HAP-1 (cell line): Measurements from ENCODE around the gene PACSIN1.
"Not testable (repeated sequence)": the region's sequence is repeated elsewhere in the genome, so short reads cannot be mapped to it uniquely, and the experiment has no call there.

Source experiments
- DNase-seq, 2 experiments: peaks; one replicate each; pipeline ENCODE4 v3.0.0-alpha.2; 2016 to 2020; ENCODE audit warnings: low spot score in 2 of 2
- H3K27me3 ChIP-seq: fragments of 250-450 bp; sonication (Bioruptor Pico); 2 replicates; pipeline ENCODE4 v1.5.1; 2020; ENCODE audit warnings: low read depth, mild to moderate bottlenecking, moderate library complexity
- H3K36me3 ChIP-seq: fragments of 250-450 bp; sonication (Bioruptor Pico); replicated peaks from 2 replicates; pipeline ENCODE4 v1.5.1; 2020; ENCODE audit warnings: mild to moderate bottlenecking
- H3K4me1 ChIP-seq: fragments of 250-450 bp; sonication (Bioruptor Pico); 2 replicates; pipeline ENCODE4 v1.5.1; 2020; ENCODE audit warnings: mild to moderate bottlenecking
- H3K4me3 ChIP-seq: fragments of 250-450 bp; sonication (Bioruptor Pico); 2 replicates; pipeline ENCODE4 v1.5.1; 2020; ENCODE audit warnings: mild to moderate bottlenecking, moderate library complexity
- H3K9me3 ChIP-seq: fragments of 250-450 bp; sonication (Bioruptor Pico); 2 replicates; pipeline ENCODE4 v1.5.1; 2020; ENCODE audit warnings: mild to moderate bottlenecking, moderate library complexity
- in situ Hi-C: fragments of 300-500 bp; cut with MboI; formaldehyde crosslinking; loops from 3 replicates; pipeline ENCODE4 v1.14.3; 2020; ENCODE audit warnings: low sequenced_read_pairs, inconsistent platforms, mixed read lengths

PACSIN1 gene

DNA sequence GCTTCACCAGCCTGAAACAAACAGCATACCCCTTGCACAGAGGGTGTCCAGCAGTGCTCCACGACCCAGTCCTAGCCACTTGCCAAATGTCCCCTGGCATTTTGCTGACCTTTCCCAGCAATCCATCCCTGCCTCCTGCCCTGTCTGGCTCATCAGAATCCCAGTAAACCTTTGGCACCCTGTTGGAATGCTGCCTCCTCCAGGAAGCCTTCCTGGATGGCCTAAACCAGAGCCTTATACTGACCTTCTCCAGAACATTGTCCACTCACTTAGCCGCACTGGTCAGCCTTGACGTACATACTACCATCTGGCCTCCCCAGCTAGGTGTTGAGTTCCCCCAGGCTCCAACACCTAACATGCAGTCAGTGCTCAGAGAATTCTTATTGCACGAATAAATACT lies 2.0 kb upstream of the PACSIN1 start:
- in situ Hi-C loops = no loop called here
- Histone ChIP-seq H3K4me3 (no peak overlapping the region), H3K27me3 (no peaks in the 10 kb centered on the region), H3K4me1 (peaks cover 5% of the 10 kb centered on the region), H3K36me3 (no peaks in the 10 kb centered on the region), H3K9me3 (no peaks in the 10 kb centered on the region)
- DNase-seq = no peak

GRCh38 chr6:34466242-34467185 lies 638 bp downstream of the PACSIN1 start:
- H3K36me3 ChIP-seq = no peaks in the 10 kb centered on the region
- in situ Hi-C loops = no loop called here
- peaks cover 5% of the 10 kb centered on the region for H3K4me1 ChIP-seq
- H3K27me3 ChIP-seq = no peaks in the 10 kb centered on the region
- H3K9me3 ChIP-seq = no peaks in the 10 kb centered on the region
- no peak overlapping the region for H3K4me3 ChIP-seq
- DNase-seq = no peak

- in situ Hi-C loops = no loop called here
- no peak overlapping the region for H3K4me3 ChIP-seq
- H3K4me1 ChIP-seq = no peaks in the 10 kb centered on the region
- no peaks in the 10 kb centered on the region for H3K36me3 ChIP-seq
- DNase-seq = no peak
- H3K9me3 ChIP-seq = no peaks in the 10 kb centered on the region
- no peaks in the 10 kb centered on the region for H3K27me3 ChIP-seq
Measured at GRCh38 chr6:34468378-34468892, 2.6 kb downstream of the PACSIN1 start.

DNA sequence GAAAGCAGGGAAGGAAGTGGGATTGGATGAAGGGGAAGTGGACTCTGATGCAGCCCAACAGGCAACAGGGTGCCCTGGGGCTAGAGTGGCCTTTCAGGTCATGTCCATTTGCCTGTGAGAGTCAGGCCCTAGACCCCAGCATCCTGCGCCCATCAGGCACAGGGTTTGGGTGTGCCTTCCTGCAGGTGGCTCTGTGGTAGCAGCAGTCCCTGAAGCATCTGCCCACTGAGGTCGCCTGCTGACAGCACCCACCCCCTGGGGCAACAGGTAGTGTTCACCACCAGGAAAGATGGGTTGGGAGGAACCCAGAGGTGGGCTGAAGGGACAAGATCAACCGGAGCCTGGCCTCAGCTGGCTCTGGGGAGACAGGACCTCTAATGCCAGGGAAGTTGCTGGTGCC lies 3.6 kb downstream of the PACSIN1 start:
- Histone ChIP-seq H3K9me3 (no peaks in the 10 kb centered on the region), H3K27me3 (no peaks in the 10 kb centered on the region), H3K4me3 (no peak overlapping the region), H3K36me3 (no peaks in the 10 kb centered on the region), H3K4me1 (no peaks in the 10 kb centered on the region)
- in situ Hi-C loops = no loop called here
- no peak for DNase-seq

DNA sequence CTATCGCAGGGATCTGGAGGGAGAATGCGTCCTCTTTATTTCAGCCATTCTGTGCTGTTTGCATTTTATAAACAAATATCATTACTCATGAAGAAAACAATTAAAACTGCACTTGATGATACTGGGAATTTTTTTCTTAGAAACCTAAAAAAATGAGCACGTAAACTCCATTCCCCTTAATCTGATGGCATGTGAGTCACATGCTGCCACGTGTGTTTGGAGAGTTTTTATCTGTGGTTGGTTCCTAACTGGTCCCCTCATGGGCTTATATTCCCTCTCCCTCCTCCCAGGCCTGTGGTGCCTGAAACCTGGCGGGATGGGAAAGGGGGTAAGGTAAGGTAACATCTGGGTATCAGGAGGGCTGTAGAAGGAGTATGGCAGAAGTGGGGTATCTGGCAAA lies 6.5 kb downstream of the PACSIN1 start:
- in situ Hi-C loops = no loop called here

GRCh38 chr6:34473967-34474366 lies 8.1 kb downstream of the PACSIN1 start:
- Histone ChIP-seq H3K27me3 (no peaks in the 10 kb centered on the region), H3K9me3 (no peaks in the 10 kb centered on the region), H3K4me3 (no peak overlapping the region), H3K4me1 (no peaks in the 10 kb centered on the region), H3K36me3 (no peaks in the 10 kb centered on the region)
- no peak for DNase-seq
- in situ Hi-C loops = no loop called here

More for the DNA sequence above, 6.5 kb downstream of the PACSIN1 start:
- Histone ChIP-seq H3K4me3 (no peak overlapping the region), H3K4me1 (no peaks in the 10 kb centered on the region), H3K36me3 (no peaks in the 10 kb centered on the region), H3K27me3 (no peaks in the 10 kb centered on the region), H3K9me3 (no peaks in the 10 kb centered on the region)
- DNase-seq = no peak

GRCh38 chr6:34474754-34475153 lies 8.9 kb downstream of the PACSIN1 start:
- Histone ChIP-seq H3K27me3 (no peaks in the 10 kb centered on the region), H3K4me3 (no peak overlapping the region), H3K36me3 (no peaks in the 10 kb centered on the region), H3K4me1 (no peaks in the 10 kb centered on the region), H3K9me3 (no peaks in the 10 kb centered on the region)
- DNase-seq = no peak
- in situ Hi-C loops = no loop called here

DNA sequence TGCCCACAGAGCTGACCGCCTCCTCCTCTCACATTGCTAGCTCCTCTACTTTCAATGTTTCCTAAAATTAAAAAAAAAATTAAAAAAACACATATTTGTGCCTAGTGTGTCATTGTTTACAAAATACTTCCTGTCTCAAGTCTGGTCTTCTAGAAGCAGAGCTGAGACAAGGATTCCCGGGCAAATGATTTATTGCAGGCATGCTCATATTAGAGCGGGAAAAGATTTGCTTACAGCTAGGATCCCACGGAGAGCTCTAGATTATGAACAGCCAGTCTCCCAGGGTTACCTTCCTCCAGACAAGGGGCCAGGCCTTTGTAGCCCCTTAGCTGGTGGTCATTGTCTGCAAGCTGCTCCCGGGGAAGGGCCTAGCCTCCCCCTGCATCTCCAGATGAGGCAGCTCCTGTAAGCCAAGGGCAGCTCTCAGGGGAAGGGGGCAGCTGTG lies 9.4 kb downstream of the PACSIN1 start:
- Histone ChIP-seq H3K36me3 (no peaks in the 10 kb centered on the region), H3K4me3 (no peak overlapping the region), H3K27me3 (no peaks in the 10 kb centered on the region), H3K4me1 (no peaks in the 10 kb centered on the region), H3K9me3 (no peaks in the 10 kb centered on the region)
- in situ Hi-C loops = no loop called here
- no peak for DNase-seq

DNA sequence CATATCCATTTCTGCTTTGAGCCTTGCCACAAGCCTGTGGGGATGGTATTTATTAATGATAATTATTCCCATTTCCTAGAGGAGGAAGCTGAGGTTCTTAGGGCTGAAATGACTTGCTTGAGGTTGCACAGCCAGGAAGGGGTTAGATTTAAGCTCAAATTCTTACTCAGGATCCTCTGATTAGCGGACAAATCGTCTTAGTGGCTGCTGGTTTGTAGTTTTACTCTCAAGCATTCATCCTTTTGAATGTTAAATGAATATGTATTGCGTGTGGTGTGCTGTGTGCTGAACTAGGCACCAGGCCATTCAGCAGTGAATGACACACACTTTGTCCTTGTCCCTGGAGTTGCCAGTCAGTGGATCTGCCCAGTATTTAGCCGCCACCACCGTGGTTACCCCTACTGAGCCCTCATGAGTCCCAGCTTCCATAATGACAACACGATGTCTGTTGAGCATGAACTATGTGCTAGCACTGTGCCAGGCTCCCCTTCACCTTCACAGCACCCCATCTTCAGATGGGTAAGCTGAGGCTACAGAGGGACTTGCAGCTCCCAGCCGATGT lies 10.0 kb downstream of the PACSIN1 start:
- in situ Hi-C loops = no loop called here
- DNase-seq = no peak
- Histone ChIP-seq H3K27me3 (no peaks in the 10 kb centered on the region), H3K4me1 (no peaks in the 10 kb centered on the region), H3K9me3 (no peaks in the 10 kb centered on the region), H3K36me3 (no peaks in the 10 kb centered on the region), H3K4me3 (no peak overlapping the region)

DNA sequence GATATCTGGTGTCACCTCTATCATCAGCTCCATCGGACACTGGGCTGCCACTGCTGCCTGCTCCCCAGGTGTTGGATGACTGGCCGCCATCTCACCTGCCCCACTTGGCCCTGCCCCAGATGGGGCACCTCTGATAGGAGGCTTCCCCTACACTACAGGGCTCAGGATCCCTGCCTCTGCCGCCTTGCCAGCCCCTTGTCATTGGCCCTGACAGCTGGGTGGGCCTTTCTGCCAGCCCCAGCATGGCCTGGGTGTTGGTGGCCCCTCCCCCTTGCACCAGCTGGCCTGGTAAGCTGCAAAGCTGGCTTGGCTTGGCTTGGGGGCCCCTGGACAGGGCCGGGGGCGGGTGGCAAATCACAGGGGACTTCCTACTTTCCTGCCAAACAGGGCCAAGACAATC lies 10.6 kb downstream of the PACSIN1 start:
- in situ Hi-C loops = no loop called here
- DNase-seq = no peak
- Histone ChIP-seq H3K4me1 (no peaks in the 10 kb centered on the region), H3K9me3 (no peaks in the 10 kb centered on the region), H3K4me3 (no peak overlapping the region), H3K27me3 (no peaks in the 10 kb centered on the region), H3K36me3 (no peaks in the 10 kb centered on the region)

DNA sequence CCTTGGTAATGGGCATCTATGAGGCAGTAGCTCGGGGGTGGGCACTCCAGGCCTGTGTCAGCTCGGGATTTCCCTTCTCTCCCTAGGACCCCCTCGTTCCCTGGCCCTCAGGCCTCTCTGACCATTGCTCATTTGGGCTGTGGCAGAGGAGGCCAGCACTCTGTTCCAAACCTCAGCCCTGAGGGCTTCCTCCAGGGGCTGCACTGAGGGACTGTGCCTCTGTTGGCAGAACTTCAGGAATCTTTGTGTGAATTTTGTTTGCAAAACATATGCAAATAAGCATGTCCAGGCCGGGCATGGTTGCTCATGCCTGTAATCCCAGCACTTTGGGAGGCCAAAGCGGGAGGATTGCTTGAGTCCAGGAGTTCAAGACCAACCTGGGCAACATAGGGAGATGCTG lies 11.0 kb downstream of the PACSIN1 start:
- Histone ChIP-seq H3K4me3 (no peak overlapping the region), H3K9me3 (no peaks in the 10 kb centered on the region), H3K4me1 (no peaks in the 10 kb centered on the region), H3K27me3 (no peaks in the 10 kb centered on the region), H3K36me3 (no peaks in the 10 kb centered on the region)
- no peak for DNase-seq
- in situ Hi-C loops = no loop called here

- in situ Hi-C loops = no loop called here
- H3K4me3 ChIP-seq = no peak overlapping the region
- no peaks in the 10 kb centered on the region for H3K36me3 ChIP-seq
- H3K9me3 ChIP-seq = no peaks in the 10 kb centered on the region
- no peak for DNase-seq
- no peaks in the 10 kb centered on the region for H3K27me3 ChIP-seq
- H3K4me1 ChIP-seq = no peaks in the 10 kb centered on the region
Measured at GRCh38 chr6:34478796-34479195, 12.9 kb downstream of the PACSIN1 start.

DNA sequence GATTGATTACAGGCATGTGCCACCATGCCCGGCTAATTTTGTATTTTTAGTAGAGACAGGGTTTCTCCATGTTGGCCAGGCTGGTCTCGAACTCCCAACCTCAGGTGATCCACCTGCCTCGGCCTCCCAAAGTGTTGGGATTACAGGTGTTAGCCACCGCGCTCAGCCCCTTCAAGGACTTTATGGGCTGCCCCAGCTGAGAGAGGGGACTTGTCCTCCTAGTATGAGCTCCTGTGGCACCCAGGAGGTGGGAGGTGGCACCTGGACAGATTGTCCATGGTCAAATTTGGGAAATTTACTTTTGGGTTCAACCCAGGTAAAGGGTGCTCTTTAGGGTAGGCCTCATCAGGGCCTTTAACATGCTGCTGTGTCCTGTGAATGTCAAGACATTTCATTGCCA lies 17.9 kb downstream of the PACSIN1 start:
- H3K9me3 ChIP-seq, H3K36me3 ChIP-seq, H3K27me3 ChIP-seq, H3K4me3 ChIP-seq, in situ Hi-C loops, DNase-seq, H3K4me1 ChIP-seq: not testable (repeated sequence)

- in situ Hi-C loops = no loop called here
- Histone ChIP-seq H3K36me3 (no peaks in the 10 kb centered on the region), H3K9me3 (no peaks in the 10 kb centered on the region), H3K4me1 (no peaks in the 10 kb centered on the region), H3K27me3 (no peaks in the 10 kb centered on the region), H3K4me3 (no peak overlapping the region)
- DNase-seq = no peak
Measured at GRCh38 chr6:34484391-34484790, 18.5 kb downstream of the PACSIN1 start.
